ENCODE measurements around the gene SRPRB.

The SRPRB gene

DNA sequence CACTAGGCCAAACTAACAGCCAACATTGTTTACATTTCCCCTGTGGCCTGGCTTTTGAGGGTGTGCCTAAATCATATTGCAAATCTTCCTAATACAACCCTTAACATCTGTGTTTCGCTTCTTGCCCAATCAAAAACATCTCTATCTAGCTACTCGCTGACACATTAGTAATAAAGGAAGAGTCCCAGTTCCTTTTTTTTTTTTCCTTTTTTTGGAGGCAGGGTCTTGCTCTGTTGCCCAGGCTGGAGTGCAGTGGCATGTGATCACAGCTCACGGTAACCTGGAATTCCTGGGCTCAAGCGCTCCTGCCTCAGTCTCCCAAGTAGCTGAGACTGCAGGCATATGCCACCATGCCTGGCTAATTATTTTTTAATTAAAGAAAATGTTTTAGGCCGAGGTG is 2.1 kb upstream of the SRPRB start:
- no peak for TF ChIP-seq BHLHE40 (IDR thresholded peaks at IDR 0.05; ENCODE audit: borderline replicate concordance)
- no peak for TF ChIP-seq HDGF (IDR thresholded peaks at IDR 0.05; ENCODE audit: borderline replicate concordance)
- TF ChIP-seq ZNF384 (IDR thresholded peaks at IDR 0.05) = no peak
- no peak for TF ChIP-seq ARNT (IDR thresholded peaks at IDR 0.05)
- no peak for TF ChIP-seq SP1 (IDR thresholded peaks at IDR 0.05)
- TF ChIP-seq SUZ12 (IDR thresholded peaks at IDR 0.05) = no peak
- no peak for TF ChIP-seq TARDBP (IDR thresholded peaks at IDR 0.05)
- no peak for TF ChIP-seq FOXM1 (IDR thresholded peaks at IDR 0.05; ENCODE audit: borderline replicate concordance)
- no peak for TF ChIP-seq ELF4 (IDR thresholded peaks at IDR 0.05)
- TF ChIP-seq CTBP1 (IDR thresholded peaks at IDR 0.05; ENCODE audit: borderline replicate concordance) = no peak
- no peak for TF ChIP-seq L3MBTL2 (conservative IDR thresholded peaks at IDR 0.05)
- no peak for TF ChIP-seq NFRKB (IDR thresholded peaks at IDR 0.05)
- CTCF ChIA-PET = no interaction called here
- POLR2A ChIA-PET = no interaction called here
- no peak for DNase-seq (ENCODE audit: extremely low spot score)

DNA sequence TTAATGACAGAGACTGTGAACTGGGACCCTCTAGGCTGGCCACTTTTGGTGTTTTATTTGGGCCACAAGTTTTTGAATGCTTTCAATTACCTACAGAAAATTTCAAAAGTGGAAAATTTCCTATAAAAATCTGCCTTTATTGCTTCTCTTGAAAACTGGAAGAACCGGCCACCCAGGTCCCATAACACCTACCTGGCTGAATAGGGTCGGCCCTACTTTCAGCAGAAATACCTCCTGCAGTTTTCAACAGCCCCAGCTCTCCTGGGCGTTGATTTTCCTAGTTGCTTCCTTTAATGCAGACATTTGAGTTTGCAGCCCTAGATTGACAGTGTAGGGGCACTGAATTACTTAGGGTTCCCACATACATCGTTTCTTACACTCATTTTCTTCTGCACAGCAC is 719 bp upstream of the SRPRB start:
- TF ChIP-seq TARDBP (IDR thresholded peaks at IDR 0.05) (no peak), CTBP1 (IDR thresholded peaks at IDR 0.05; ENCODE audit: borderline replicate concordance) (no peak), SP1 (IDR thresholded peaks at IDR 0.05) (no peak), LEF1 (IDR thresholded peaks at IDR 0.05; ENCODE audit: borderline replicate concordance) (no peak), FOXA1 (IDR thresholded peaks at IDR 0.05) (no peak)
- TF ChIP-seq, protein P1, sequence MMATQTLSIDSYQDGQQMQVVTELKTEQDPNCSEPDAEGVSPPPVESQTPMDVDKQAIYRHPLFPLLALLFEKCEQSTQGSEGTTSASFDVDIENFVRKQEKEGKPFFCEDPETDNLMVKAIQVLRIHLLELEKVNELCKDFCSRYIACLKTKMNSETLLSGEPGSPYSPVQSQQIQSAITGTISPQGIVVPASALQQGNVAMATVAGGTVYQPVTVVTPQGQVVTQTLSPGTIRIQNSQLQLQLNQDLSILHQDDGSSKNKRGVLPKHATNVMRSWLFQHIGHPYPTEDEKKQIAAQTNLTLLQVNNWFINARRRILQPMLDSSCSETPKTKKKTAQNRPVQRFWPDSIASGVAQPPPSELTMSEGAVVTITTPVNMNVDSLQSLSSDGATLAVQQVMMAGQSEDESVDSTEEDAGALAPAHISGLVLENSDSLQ (IDR thresholded peaks at IDR 0.05) = no peak
- no peak for DNase-seq (ENCODE audit: extremely low spot score)
- POLR2A ChIA-PET = no interaction called here
- CTCF ChIA-PET = no interaction called here

- DNase-seq (ENCODE audit: extremely low spot score) = no peak
- ChIA-PET POLR2A (no interaction called here), CTCF (no interaction called here)
- TF ChIP-seq LEF1 (IDR thresholded peaks at IDR 0.05; ENCODE audit: borderline replicate concordance) (no peak), SP1 (IDR thresholded peaks at IDR 0.05) (no peak), FOXA1 (IDR thresholded peaks at IDR 0.05) (no peak), ELF4 (IDR thresholded peaks at IDR 0.05) (no peak), CTBP1 (IDR thresholded peaks at IDR 0.05; ENCODE audit: borderline replicate concordance) (no peak), HDGF (IDR thresholded peaks at IDR 0.05; ENCODE audit: borderline replicate concordance) (no peak), TARDBP (IDR thresholded peaks at IDR 0.05) (no peak), SUZ12 (IDR thresholded peaks at IDR 0.05) (no peak), BHLHE40 (IDR thresholded peaks at IDR 0.05; ENCODE audit: borderline replicate concordance) (no peak), L3MBTL2 (conservative IDR thresholded peaks at IDR 0.05) (no peak), ZNF384 (IDR thresholded peaks at IDR 0.05) (no peak), FOXK2 (IDR thresholded peaks at IDR 0.05) (no peak), FOXM1 (IDR thresholded peaks at IDR 0.05; ENCODE audit: borderline replicate concordance) (no peak)
These were observed 272 bp upstream of the SRPRB start for GRCh38 chr3:133805384-133805701.

DNA sequence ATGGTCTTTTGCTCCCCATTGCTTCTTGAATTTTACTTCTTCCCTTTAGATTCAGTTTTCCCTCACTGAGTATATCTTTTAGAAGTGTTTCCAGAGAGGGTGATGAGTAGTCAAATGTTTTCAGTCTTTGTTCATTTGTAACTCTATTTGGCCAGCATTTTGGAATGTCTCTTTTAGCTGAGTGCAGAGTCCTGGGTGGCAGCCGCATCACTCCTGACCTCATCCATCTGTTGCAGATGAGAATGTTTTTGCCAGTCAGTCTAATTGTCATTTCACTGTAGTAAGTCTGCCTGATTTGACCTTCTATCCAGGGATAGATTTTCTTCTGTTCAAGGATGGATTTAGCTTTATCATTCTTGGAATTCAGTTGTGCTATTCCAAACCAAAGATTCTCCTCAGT is 7.3 kb downstream of the SRPRB start:
- CTCF ChIA-PET = interaction anchor here (0.7 kb wide), 1 partner anchor 1081 kb away, joined by 3 read pairs; no protein-coding TSS in a partner anchor
- TF ChIP-seq FOXM1 (IDR thresholded peaks at IDR 0.05; ENCODE audit: borderline replicate concordance) (no peak), SP1 (IDR thresholded peaks at IDR 0.05) (no peak), HDGF (IDR thresholded peaks at IDR 0.05; ENCODE audit: borderline replicate concordance) (no peak), NFRKB (IDR thresholded peaks at IDR 0.05) (no peak), CTBP1 (IDR thresholded peaks at IDR 0.05; ENCODE audit: borderline replicate concordance) (no peak), ZNF384 (IDR thresholded peaks at IDR 0.05) (no peak), FOXK2 (IDR thresholded peaks at IDR 0.05) (no peak), TARDBP (IDR thresholded peaks at IDR 0.05) (no peak), SUZ12 (IDR thresholded peaks at IDR 0.05) (no peak), L3MBTL2 (conservative IDR thresholded peaks at IDR 0.05) (no peak), LEF1 (IDR thresholded peaks at IDR 0.05; ENCODE audit: borderline replicate concordance) (no peak), FOXA1 (IDR thresholded peaks at IDR 0.05) (no peak), ARNT (IDR thresholded peaks at IDR 0.05) (no peak)
- TF ChIP-seq, protein P1 (IDR thresholded peaks at IDR 0.05) = no peak
- DNase-seq (ENCODE audit: extremely low spot score) = no peak
- POLR2A ChIA-PET = no interaction called here

DNA sequence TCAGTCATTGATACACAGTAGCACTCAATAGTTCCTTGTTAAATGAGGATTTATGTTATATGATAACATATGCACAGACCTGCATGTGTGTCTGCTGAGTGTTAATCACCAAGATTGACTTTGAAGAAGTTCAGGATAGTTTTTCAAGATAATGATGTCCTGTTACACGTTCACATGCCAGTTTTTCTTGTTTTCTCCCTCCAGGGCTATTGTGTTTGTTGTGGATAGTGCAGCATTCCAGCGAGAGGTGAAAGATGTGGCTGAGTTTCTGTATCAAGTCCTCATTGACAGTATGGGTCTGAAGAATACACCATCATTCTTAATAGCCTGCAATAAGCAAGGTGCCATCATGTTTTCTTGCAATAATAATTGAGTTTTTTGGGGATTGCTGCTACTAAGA is 9.8 kb downstream of the SRPRB start:
- no peak for TF ChIP-seq SP1 (IDR thresholded peaks at IDR 0.05)
- no peak for TF ChIP-seq HDGF (IDR thresholded peaks at IDR 0.05; ENCODE audit: borderline replicate concordance)
- TF ChIP-seq TARDBP (IDR thresholded peaks at IDR 0.05) = no peak
- no peak for TF ChIP-seq ELF4 (IDR thresholded peaks at IDR 0.05)
- no peak for TF ChIP-seq NFRKB (IDR thresholded peaks at IDR 0.05)
- no peak for TF ChIP-seq FOXK2 (IDR thresholded peaks at IDR 0.05)
- no peak for TF ChIP-seq ARNT (IDR thresholded peaks at IDR 0.05)
- no peak for TF ChIP-seq SUZ12 (IDR thresholded peaks at IDR 0.05)
- no peak for TF ChIP-seq ZNF384 (IDR thresholded peaks at IDR 0.05)
- TF ChIP-seq BHLHE40 (IDR thresholded peaks at IDR 0.05; ENCODE audit: borderline replicate concordance) = no peak
- TF ChIP-seq FOXA1 (IDR thresholded peaks at IDR 0.05) = no peak
- TF ChIP-seq FOXM1 (IDR thresholded peaks at IDR 0.05; ENCODE audit: borderline replicate concordance) = no peak
- DNase-seq (ENCODE audit: extremely low spot score) = no peak
- POLR2A ChIA-PET = no interaction called here
- CTCF ChIA-PET = no interaction called here

GRCh38 chr3:133820129-133820528 is 14.5 kb downstream of the SRPRB start:
- ChIA-PET CTCF (interaction anchor here (0.9 kb wide), 1 partner anchor 108 kb away, joined by 3 read pairs; no protein-coding TSS in a partner anchor), POLR2A (no interaction called here)
- TF ChIP-seq FOXM1 (IDR thresholded peaks at IDR 0.05; ENCODE audit: borderline replicate concordance) (no peak), FOXA1 (IDR thresholded peaks at IDR 0.05) (no peak), NFRKB (IDR thresholded peaks at IDR 0.05) (no peak), BHLHE40 (IDR thresholded peaks at IDR 0.05; ENCODE audit: borderline replicate concordance) (no peak), ARNT (IDR thresholded peaks at IDR 0.05) (no peak), L3MBTL2 (conservative IDR thresholded peaks at IDR 0.05) (no peak), HDGF (IDR thresholded peaks at IDR 0.05; ENCODE audit: borderline replicate concordance) (no peak), ZNF384 (IDR thresholded peaks at IDR 0.05) (no peak), ELF4 (IDR thresholded peaks at IDR 0.05) (no peak), FOXK2 (IDR thresholded peaks at IDR 0.05) (no peak), TARDBP (IDR thresholded peaks at IDR 0.05) (no peak), SP1 (IDR thresholded peaks at IDR 0.05) (no peak), CTBP1 (IDR thresholded peaks at IDR 0.05; ENCODE audit: borderline replicate concordance) (no peak), SUZ12 (IDR thresholded peaks at IDR 0.05) (no peak)
- TF ChIP-seq, protein P1 (IDR thresholded peaks at IDR 0.05) = no peak
- no peak for DNase-seq (ENCODE audit: extremely low spot score)
